PC-3 (cell line): ENCODE results near the gene HDAC10. TPM values are rescaled to one million over a fixed set of nuclear protein-coding genes. Genes with fewer than 3 reads are reported as not detected.

Experiments
- ATAC-seq: fragments of 200-7000 bp; cut with Tn5 transposase; 2 replicates; pipeline ENCODE4 v1.9.1; 2020; ENCODE audit warnings: mild to moderate bottlenecking, moderate library complexity
- BruUV-seq: library from RNA; stranded (reverse); fragments of 400-500 nt; replicated peaks from 2 replicates; lab custom pipeline; 2021; lab: Mats Ljungman, UMichigan
- CTCF ChIA-PET: fragments of 300-600 bp; sonication (Branson Sonifier 250); formaldehyde crosslinking; loops from one replicate; lab custom pipeline; 2022; ENCODE audit warnings: antibody characterized with exemption; lab: Charles Lee
- POLR2A ChIA-PET: fragments of 300-600 bp; sonication (Branson Sonifier 250); formaldehyde crosslinking; loops from one replicate; lab custom pipeline; 2022; ENCODE audit warnings: antibody characterized with exemption; ENCODE audit not compliant: unreplicated experiment; lab: Charles Lee
- DNase-seq: peaks from one replicate; pipeline ENCODE4 v3.0.0-alpha.2; 2015
- H2AFZ ChIP-seq: fragments of 300-600 bp; sonication (generic); 2 replicates; pipeline ENCODE4 v1.6.0; 2016; ENCODE audit warnings: antibody characterized with exemption, low read length
- H3F3A ChIP-seq: fragments of 300-600 bp; sonication (generic); one replicate; pipeline ENCODE4 v1.6.0; 2017; ENCODE audit warnings: antibody characterized with exemption, low read length, control low read depth, mild to moderate bottlenecking; ENCODE audit not compliant: unreplicated experiment
- H3K27ac ChIP-seq: fragments of 300-600 bp; sonication (generic); 2 replicates; pipeline ENCODE4 v1.5.1; 2016; ENCODE audit warnings: mild to moderate bottlenecking, low read length
- H3K27me3 ChIP-seq: fragments of 300-600 bp; sonication (generic); 2 replicates; pipeline ENCODE4 v1.6.1; 2016; ENCODE audit warnings: low read length, mixed read lengths
- H3K36me3 ChIP-seq: fragments of 300-600 bp; sonication (generic); 2 replicates; pipeline ENCODE4 v1.6.1; 2016; ENCODE audit warnings: low read depth, mixed run types, low read length, mixed read lengths
- H3K4me1 ChIP-seq: fragments of 300-600 bp; sonication (generic); 2 replicates; pipeline ENCODE4 v1.5.1; 2016; ENCODE audit warnings: low read length; ENCODE audit not compliant: insufficient read depth
- H3K4me2 ChIP-seq: fragments of 300-600 bp; sonication (generic); 2 replicates; pipeline ENCODE4 v1.6.0; 2016; ENCODE audit warnings: low read length
- H3K4me3 ChIP-seq: fragments of 300-600 bp; sonication (generic); 2 replicates; pipeline ENCODE4 v1.5.1; 2016; ENCODE audit warnings: mild to moderate bottlenecking, low read length, mixed read lengths
- H3K79me2 ChIP-seq: fragments of 300-600 bp; sonication (generic); 2 replicates; pipeline ENCODE4 v1.6.1; 2017; ENCODE audit warnings: low read length, mixed read lengths
- H3K9ac ChIP-seq: fragments of 300-600 bp; sonication (generic); 2 replicates; pipeline ENCODE4 v1.6.0; 2016; ENCODE audit warnings: mild to moderate bottlenecking, low read length
- H3K9me2 ChIP-seq: fragments of 300-600 bp; sonication (generic); replicated peaks from 2 replicates; pipeline ENCODE4 v1.6.1; 2016; ENCODE audit warnings: mixed run types, low read length, mixed read lengths
- H3K9me3 ChIP-seq: fragments of 300-600 bp; sonication (generic); 2 replicates; pipeline ENCODE4 v1.6.1; 2016; ENCODE audit warnings: low read length, mixed read lengths
- H4K20me1 ChIP-seq: fragments of 300-600 bp; sonication (generic); 2 replicates; pipeline ENCODE4 v1.6.1; 2016; ENCODE audit warnings: low read length, mixed read lengths
- EZH2 ChIP-seq: fragments of 300-600 bp; sonication (generic); IDR thresholded peaks from one replicate; pipeline ENCODE4 v1.6.1; 2017; ENCODE audit warnings: antibody characterized with exemption, mild to moderate bottlenecking, low read length; ENCODE audit not compliant: unreplicated experiment
- EZH2phosphoT487 ChIP-seq: fragments of 300-600 bp; sonication (generic); IDR thresholded peaks from 2 replicates; pipeline ENCODE4 v1.6.1; 2018; ENCODE audit warnings: mild to moderate bottlenecking, antibody characterized with exemption, low read length, borderline replicate concordance
- intact Hi-C: fragments of 100-400 bp; cut with micrococcal nuclease; formaldehyde crosslinking; loops from 2 replicates; pipeline ENCODE4 v1.9.0; 2023
- total RNA-seq: library from RNA; depleted of rRNA; stranded (reverse); fragments of >200 nt; gene quantifications from 2 replicates; pipeline ENCODE4 v1.2.3, GENCODE V29; 2014
- TF ChIP-seq, protein P1 (sequence below): fragments of 300-600 bp; sonication (generic); conservative IDR thresholded peaks from 2 replicates; pipeline ENCODE4 v1.5.1; 2017; ENCODE audit warnings: antibody characterized with exemption, low read depth, mild to moderate bottlenecking, low read length

Gene HDAC10
- total RNA-seq, 1 experiment from 2014 or later: 25.8 TPM

DNA sequence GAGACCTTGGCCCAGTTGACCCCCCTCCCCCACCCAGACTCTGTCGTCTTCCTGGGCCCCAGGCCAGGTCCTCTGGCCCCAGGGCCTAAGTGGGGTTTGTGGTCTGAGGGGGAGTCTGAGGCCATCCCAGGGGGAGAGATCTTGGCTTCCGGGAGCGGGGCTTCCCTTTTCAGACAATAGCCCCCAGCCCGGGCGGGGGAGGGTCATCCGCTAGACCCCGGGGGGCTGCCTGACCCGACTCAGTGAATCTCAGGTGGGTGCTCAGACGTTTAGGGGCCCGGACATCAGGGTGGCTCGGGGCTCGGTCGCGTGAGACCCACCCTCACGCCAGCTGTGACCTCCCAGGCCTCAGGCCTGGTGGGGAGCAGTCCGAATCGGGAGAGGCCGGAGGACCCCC, 18.5 kb upstream of the HDAC10 start:
- H3K4me3 ChIP-seq: peak overlapping the region; percentile 60
- CTCF ChIA-PET: no interaction called here
- DNase-seq: no peak
- no peak overlapping the region for H3K9ac ChIP-seq
- no peak overlapping the region for H3K27ac ChIP-seq
- H3K4me2 ChIP-seq: peak overlapping the region; percentile 70
- no peaks in the 10 kb centered on the region for H3F3A ChIP-seq
- intact Hi-C loops: no loop called here
- no peaks in the 10 kb centered on the region for H3K36me3 ChIP-seq
- H3K9me2 ChIP-seq: no peaks in the 10 kb centered on the region
- BruUV-seq: no TSS peak
- POLR2A ChIA-PET: no interaction called here
- H4K20me1 ChIP-seq: no peaks in the 10 kb centered on the region
- no peaks in the 10 kb centered on the region for H3K27me3 ChIP-seq
- no peak overlapping the region for H2AFZ ChIP-seq
- peaks cover 11% of the 10 kb centered on the region for H3K4me1 ChIP-seq
- H3K79me2 ChIP-seq: no peaks in the 10 kb centered on the region
- TF ChIP-seq EZH2phosphoT487 (no peak), EZH2 (no peak)
- TF ChIP-seq, protein P1, sequence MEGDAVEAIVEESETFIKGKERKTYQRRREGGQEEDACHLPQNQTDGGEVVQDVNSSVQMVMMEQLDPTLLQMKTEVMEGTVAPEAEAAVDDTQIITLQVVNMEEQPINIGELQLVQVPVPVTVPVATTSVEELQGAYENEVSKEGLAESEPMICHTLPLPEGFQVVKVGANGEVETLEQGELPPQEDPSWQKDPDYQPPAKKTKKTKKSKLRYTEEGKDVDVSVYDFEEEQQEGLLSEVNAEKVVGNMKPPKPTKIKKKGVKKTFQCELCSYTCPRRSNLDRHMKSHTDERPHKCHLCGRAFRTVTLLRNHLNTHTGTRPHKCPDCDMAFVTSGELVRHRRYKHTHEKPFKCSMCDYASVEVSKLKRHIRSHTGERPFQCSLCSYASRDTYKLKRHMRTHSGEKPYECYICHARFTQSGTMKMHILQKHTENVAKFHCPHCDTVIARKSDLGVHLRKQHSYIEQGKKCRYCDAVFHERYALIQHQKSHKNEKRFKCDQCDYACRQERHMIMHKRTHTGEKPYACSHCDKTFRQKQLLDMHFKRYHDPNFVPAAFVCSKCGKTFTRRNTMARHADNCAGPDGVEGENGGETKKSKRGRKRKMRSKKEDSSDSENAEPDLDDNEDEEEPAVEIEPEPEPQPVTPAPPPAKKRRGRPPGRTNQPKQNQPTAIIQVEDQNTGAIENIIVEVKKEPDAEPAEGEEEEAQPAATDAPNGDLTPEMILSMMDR: no peak
- no peak for ATAC-seq
- H3K9me3 ChIP-seq: no peaks in the 10 kb centered on the region

DNA sequence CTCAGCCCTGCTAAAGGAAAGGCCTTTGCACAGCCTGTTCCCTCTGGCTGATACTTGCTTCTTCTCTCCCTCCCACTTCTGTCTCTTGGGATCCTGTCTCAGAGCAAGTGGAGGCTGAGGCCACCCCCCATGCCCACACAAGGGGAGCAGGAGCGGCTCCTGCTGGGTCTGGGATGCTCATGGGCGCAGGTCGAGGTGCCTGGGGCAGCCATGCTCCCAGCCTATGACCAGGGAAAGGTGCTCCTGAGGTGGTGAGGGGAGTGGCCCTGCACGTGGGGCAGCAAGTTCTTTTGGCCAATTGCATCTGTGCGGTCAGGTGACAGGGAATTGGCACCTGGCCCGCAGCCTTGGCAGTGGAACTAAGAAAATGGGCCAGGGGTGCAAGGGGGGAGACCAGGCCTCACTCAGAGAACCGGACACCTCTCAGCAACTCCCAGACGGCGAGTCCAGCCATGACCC, 17.6 kb upstream of the HDAC10 start:
- H3K4me1 ChIP-seq: peaks cover 11% of the 10 kb centered on the region
- no peaks in the 10 kb centered on the region for H3K9me2 ChIP-seq
- DNase-seq: no peak
- no peak overlapping the region for H3K9ac ChIP-seq
- intact Hi-C loops: no loop called here
- TF ChIP-seq EZH2phosphoT487 (no peak), EZH2 (no peak)
- TF ChIP-seq, protein P1: no peak
- H3K27me3 ChIP-seq: no peaks in the 10 kb centered on the region
- H3K27ac ChIP-seq: no peak overlapping the region
- no peaks in the 10 kb centered on the region for H4K20me1 ChIP-seq
- no peaks in the 10 kb centered on the region for H3K9me3 ChIP-seq
- BruUV-seq: no TSS peak
- no peak overlapping the region for H3K4me3 ChIP-seq
- ChIA-PET POLR2A (no interaction called here), CTCF (interaction anchor here (1.1 kb wide), 1 partner anchor 32 kb away, joined by 3 read pairs; no protein-coding TSS in a partner anchor)
- no peaks in the 10 kb centered on the region for H3F3A ChIP-seq
- no peak overlapping the region for H2AFZ ChIP-seq
- no peak for ATAC-seq
- H3K4me2 ChIP-seq: no peak overlapping the region
- no peaks in the 10 kb centered on the region for H3K79me2 ChIP-seq
- no peaks in the 10 kb centered on the region for H3K36me3 ChIP-seq

DNA sequence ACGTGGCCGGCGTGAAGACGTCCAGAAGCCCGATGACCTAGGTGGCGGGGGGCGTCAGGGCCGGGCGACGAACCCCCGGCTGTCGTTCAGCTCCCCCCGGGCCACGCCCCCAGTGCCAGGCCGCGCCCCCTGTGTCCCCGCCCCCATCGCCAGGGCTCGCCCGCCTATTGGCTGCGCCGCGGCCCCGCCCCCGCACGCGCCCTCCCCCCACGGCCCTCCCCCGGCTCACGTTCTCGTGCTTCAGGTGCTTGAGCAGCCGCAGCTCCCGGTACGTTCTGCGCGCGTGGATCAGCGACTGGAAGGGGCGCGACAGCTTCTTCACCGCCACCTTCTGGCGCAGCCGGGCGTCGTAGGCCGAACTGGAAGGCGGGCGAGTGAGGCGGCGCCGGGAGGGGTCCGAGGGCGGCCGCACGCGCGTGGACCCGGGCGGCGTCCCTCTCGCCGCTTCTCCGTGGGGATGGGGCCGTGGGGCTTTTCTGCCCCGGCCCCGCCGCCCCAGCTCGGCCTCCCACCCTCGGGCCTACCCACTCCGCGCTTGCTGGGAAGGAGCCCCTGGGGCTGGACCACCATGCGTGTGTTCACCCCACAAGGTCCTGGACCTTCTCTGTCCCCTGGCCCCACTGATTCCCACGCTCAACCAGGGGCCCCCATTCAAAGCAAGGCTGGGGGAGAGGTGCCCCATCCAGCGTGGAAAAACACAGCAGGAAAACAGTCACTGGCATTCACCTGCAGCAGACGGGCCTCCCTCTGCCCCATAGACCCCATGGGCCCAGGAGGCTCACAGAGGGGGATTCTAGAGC, 16.7 kb upstream of the HDAC10 start:
- Histone ChIP-seq H3F3A (no peaks in the 10 kb centered on the region), H3K4me1 (peaks cover 14% of the 10 kb centered on the region), H3K27ac (no peak overlapping the region), H3K4me2 (no peak overlapping the region), H3K79me2 (no peaks in the 10 kb centered on the region), H3K27me3 (no peaks in the 10 kb centered on the region), H3K4me3 (no peak overlapping the region), H3K9me2 (no peaks in the 10 kb centered on the region), H3K36me3 (no peaks in the 10 kb centered on the region), H2AFZ (no peak overlapping the region), H3K9me3 (no peaks in the 10 kb centered on the region), H4K20me1 (no peaks in the 10 kb centered on the region), H3K9ac (no peak overlapping the region)
- no peak for ATAC-seq
- no peak for TF ChIP-seq EZH2
- TF ChIP-seq EZH2phosphoT487: no peak
- TF ChIP-seq, protein P1: no peak
- CTCF ChIA-PET: interaction anchor here (0.6 to 1.1 kb wide), 2 partner anchors 33 to 237 kb away, joined by 3 to 7 read pairs; no protein-coding TSS in a partner anchor
- POLR2A ChIA-PET: no interaction called here
- BruUV-seq: no TSS peak
- intact Hi-C loops: no loop called here
- no peak for DNase-seq
